Ectodermal cell (in vitro differentiated cells): Measurements from ENCODE around the gene HPRT1.

ENCODE experiments used
- H3K27ac ChIP-seq: 2 replicates; pipeline ENCODE4 v1.7.0; 2013; ENCODE audit warnings: mild to moderate bottlenecking, low read depth, low read length; ENCODE audit not compliant: insufficient read depth, poor library complexity, severe bottlenecking
- H3K27me3 ChIP-seq: 2 replicates; pipeline ENCODE4 v1.7.0; 2013; ENCODE audit warnings: mild to moderate bottlenecking, low read length; ENCODE audit not compliant: insufficient read depth, control insufficient read depth, poor library complexity, severe bottlenecking
- H3K36me3 ChIP-seq: one replicate; pipeline ENCODE4 v1.7.0; 2013; ENCODE audit warnings: low read length; ENCODE audit not compliant: control insufficient read depth, insufficient read depth
- H3K4me1 ChIP-seq: one replicate; pipeline ENCODE4 v1.7.0; 2013; ENCODE audit warnings: low read length; ENCODE audit not compliant: control insufficient read depth, insufficient read depth
- H3K4me3 ChIP-seq: 2 replicates; pipeline ENCODE4 v1.7.0; 2013; ENCODE audit warnings: low read depth, low read length, control low read depth; ENCODE audit not compliant: insufficient read depth
- H3K9me3 ChIP-seq: 2 replicates; pipeline ENCODE4 v1.7.0; 2013; ENCODE audit warnings: mild to moderate bottlenecking, low read length, moderate library complexity; ENCODE audit not compliant: control insufficient read depth
- WGBS, 2 experiments: methylation state at CpG; one replicate each; pipeline ENCODE4 v1.1.7; 2013; ENCODE audit warnings: missing lambda C conversion rate in 2 of 2; 5-methylcytosine and 5-hydroxymethylcytosine counted together

Gene HPRT1

DNA sequence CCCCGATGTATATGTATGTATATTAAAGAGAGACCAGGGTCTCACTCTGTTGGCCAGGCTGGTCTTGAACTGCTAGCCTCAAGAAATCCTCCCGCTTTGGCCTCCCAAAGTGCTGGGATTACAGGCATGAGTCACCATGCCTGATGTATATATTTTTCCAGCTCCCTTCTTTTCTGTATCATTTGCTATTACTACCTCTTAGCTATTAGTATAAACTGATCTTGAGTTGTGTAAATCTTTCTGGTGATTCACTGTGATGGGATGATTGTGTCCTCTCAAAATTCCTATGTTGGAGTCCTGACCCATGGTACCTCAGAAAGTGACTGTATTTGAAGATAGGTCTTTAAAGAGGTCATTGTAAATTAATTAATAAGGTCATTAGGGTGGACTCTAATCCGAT lies 53.1 kb downstream of the HPRT1 start:
- WGBS, 2 experiments: 82 to 96% methylated on average over 3 of the region's 3 CpGs
- H3K27ac ChIP-seq: no peak overlapping the region
- H3K9me3 ChIP-seq: no peaks in the 10 kb centered on the region

GRCh38 chrX:134520860-134521390 lies 61.0 kb downstream of the HPRT1 start:
- Histone ChIP-seq H3K4me3 (no peak overlapping the region), H3K27me3 (no peaks in the 10 kb centered on the region), H3K4me1 (no peaks in the 10 kb centered on the region), H3K36me3 (no peaks in the 10 kb centered on the region), H3K27ac (no peak overlapping the region), H3K9me3 (no peaks in the 10 kb centered on the region)
- WGBS, 2 experiments: 79 to 81% methylated on average over 3 of the region's 3 CpGs

More for the DNA sequence above, 53.1 kb downstream of the HPRT1 start:
- Histone ChIP-seq H3K4me3 (no peak overlapping the region), H3K36me3 (no peaks in the 10 kb centered on the region), H3K4me1 (no peaks in the 10 kb centered on the region), H3K27me3 (no peaks in the 10 kb centered on the region)

GRCh38 chrX:134524181-134524580 lies 64.2 kb downstream of the HPRT1 start:
- no peaks in the 10 kb centered on the region for H3K4me1 ChIP-seq
- 93 to 97% methylated on average over 5 of the region's 6 CpGs for WGBS, 2 experiments
- no peaks in the 10 kb centered on the region for H3K9me3 ChIP-seq
- H3K27ac ChIP-seq: no peak overlapping the region
- no peaks in the 10 kb centered on the region for H3K36me3 ChIP-seq
- H3K4me3 ChIP-seq: no peak overlapping the region
- no peaks in the 10 kb centered on the region for H3K27me3 ChIP-seq

- Histone ChIP-seq H3K4me3 (no peak overlapping the region), H3K4me1 (no peaks in the 10 kb centered on the region), H3K9me3 (no peaks in the 10 kb centered on the region), H3K36me3 (no peaks in the 10 kb centered on the region), H3K27me3 (no peaks in the 10 kb centered on the region), H3K27ac (no peak overlapping the region)
- 92 to 93% methylated on average over 11 to 14 of the region's 15 CpGs for WGBS, 2 experiments
Measured at GRCh38 chrX:134525086-134525792, 65.3 kb downstream of the HPRT1 start.

DNA sequence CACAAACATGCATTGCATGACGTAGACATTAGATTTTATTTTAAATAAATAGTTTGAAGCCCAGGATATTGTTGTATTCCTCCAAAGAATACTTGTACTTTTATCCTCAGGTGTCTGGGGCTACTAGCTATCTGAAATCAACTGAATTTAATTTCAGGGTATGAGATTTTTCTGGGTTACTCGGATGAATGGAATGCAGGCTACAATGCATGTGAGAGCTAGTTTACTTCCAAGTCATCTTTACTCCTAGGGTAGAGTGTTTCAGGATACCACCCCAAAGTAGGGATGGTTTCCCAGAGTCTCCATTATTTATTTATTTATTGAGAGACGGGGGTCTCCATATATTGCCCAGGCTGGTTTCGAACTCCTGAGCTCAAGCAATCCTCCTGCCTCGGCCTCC lies 66.4 kb downstream of the HPRT1 start:
- H3K4me3 ChIP-seq: no peak overlapping the region
- H3K27ac ChIP-seq: no peak overlapping the region
- H3K4me1 ChIP-seq: no peaks in the 10 kb centered on the region
- 94 to 97% methylated on average over 4 of the region's 5 CpGs for WGBS, 2 experiments
- H3K36me3 ChIP-seq: no peaks in the 10 kb centered on the region
- H3K9me3 ChIP-seq: no peaks in the 10 kb centered on the region
- H3K27me3 ChIP-seq: no peaks in the 10 kb centered on the region

DNA sequence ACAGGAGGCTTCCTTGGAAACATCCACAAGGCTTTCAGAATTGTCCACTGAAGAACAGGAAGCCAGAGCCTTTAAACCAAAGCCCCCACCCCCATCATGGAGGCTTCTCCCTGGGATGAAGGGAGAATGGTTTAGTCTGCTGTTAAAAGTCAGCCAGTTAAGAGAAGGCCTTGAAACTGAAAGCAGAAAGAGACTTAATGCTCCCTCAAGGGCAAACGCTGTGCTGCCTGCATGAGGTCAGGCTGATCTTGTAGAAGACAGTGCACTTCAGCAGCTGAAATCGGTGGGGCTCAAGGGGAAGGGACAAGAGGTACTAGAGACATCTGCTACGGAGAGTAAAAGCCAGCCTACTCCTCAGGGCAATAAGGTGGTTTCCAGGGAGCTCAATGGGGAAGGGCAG lies 69.0 kb downstream of the HPRT1 start:
- no peak overlapping the region for H3K4me3 ChIP-seq
- H3K27ac ChIP-seq: no peak overlapping the region
- H3K9me3 ChIP-seq: no peaks in the 10 kb centered on the region
- H3K27me3 ChIP-seq: no peaks in the 10 kb centered on the region
- WGBS, 2 experiments: 67 to 79% methylated on average over 3 of the region's 3 CpGs
- H3K36me3 ChIP-seq: no peaks in the 10 kb centered on the region
- no peaks in the 10 kb centered on the region for H3K4me1 ChIP-seq

GRCh38 chrX:134529481-134529880 lies 69.5 kb downstream of the HPRT1 start:
- 94% methylated on average over 6 of the region's 6 CpGs for WGBS, 2 experiments

DNA sequence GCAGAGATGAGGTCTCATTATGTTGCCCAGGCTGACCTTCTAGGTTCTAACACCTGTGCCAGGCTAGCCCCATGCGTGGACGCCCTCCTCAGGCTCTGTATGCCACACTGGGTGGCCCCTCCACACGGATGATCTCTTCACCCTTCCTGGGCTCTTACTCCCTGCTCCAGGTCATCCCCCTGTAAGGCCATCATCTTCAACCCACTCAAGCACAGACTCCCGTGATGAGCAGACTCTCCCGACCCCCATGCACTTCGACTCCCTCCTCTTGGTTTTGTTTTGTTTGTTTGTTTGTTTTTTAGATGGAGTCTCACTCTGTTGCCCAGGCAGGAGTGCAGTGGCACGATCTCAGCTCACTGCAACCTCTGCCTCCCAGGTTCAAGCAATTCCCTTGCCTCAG lies 70.9 kb downstream of the HPRT1 start:
- no peaks in the 10 kb centered on the region for H3K4me1 ChIP-seq
- H3K9me3 ChIP-seq: no peaks in the 10 kb centered on the region
- H3K27ac ChIP-seq: no peak overlapping the region
- no peak overlapping the region for H3K4me3 ChIP-seq
- WGBS, 2 experiments: 88 to 95% methylated on average over 3 to 4 of the region's 7 CpGs
- H3K36me3 ChIP-seq: no peaks in the 10 kb centered on the region
- no peaks in the 10 kb centered on the region for H3K27me3 ChIP-seq

More at GRCh38 chrX:134529481-134529880, 69.5 kb downstream of the HPRT1 start:
- Histone ChIP-seq H3K4me3 (no peak overlapping the region), H3K27ac (no peak overlapping the region), H3K4me1 (no peaks in the 10 kb centered on the region), H3K27me3 (no peaks in the 10 kb centered on the region), H3K36me3 (no peaks in the 10 kb centered on the region), H3K9me3 (no peaks in the 10 kb centered on the region)

DNA sequence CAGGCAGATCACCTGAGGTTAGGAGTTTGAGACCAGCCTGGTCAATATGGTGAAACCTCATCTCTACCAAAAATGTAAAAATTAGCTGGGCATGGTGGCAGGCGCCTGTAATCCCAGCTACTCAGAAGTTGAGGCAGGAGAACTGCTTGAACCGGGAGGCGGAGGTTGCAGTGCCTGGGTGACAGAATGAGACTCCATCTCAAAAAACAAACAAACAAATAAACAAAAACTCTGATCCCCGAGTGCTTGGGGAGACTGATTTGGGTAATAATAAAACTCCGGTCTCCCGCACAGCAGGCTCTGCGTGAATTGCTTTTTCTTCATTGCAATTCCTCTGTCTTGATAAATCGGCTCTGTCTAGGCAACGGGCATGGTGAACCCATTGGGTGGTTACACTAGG lies 73.4 kb downstream of the HPRT1 start:
- WGBS, 2 experiments: 23 to 27% methylated on average over 7 to 9 of the region's 9 CpGs
- Histone ChIP-seq H3K4me3 (no peak overlapping the region), H3K27me3 (no peaks in the 10 kb centered on the region), H3K27ac (no peak overlapping the region), H3K36me3 (no peaks in the 10 kb centered on the region), H3K9me3 (no peaks in the 10 kb centered on the region), H3K4me1 (no peaks in the 10 kb centered on the region)

DNA sequence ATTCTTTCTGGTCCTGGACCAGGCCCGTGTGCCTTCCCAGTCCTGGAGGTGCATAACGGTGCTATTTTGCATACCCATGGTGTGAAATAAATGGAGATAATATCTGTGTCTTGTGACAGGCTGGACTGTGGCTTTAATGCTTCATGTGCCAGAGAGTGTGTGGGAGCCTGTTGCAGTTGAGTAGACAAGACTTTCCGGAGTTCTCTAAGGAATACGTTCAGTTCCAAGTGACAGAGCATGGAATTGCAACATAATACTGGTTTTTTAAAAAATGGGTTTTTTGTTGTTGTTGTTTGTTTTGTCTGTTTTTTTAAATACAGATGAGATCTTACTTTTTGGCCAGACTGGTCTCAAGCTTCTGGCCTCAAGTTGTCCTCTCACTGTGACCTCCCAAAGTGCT lies 74.0 kb downstream of the HPRT1 start:
- WGBS, 2 experiments: 74 to 76% methylated on average over 4 of the region's 4 CpGs

More for the DNA sequence above, 74.0 kb downstream of the HPRT1 start:
- Histone ChIP-seq H3K4me1 (no peaks in the 10 kb centered on the region), H3K9me3 (no peaks in the 10 kb centered on the region), H3K4me3 (no peak overlapping the region), H3K36me3 (no peaks in the 10 kb centered on the region), H3K27me3 (no peaks in the 10 kb centered on the region), H3K27ac (no peak overlapping the region)
